GM21367 (cell line): ENCODE results near the gene LSP1.

Experiments
- ATAC-seq: cut with Tn5 transposase; IDR thresholded peaks from one replicate; pipeline ENCODE4 v1.9.1; 2021; ENCODE audit not compliant: unreplicated experiment

LSP1 gene

DNA sequence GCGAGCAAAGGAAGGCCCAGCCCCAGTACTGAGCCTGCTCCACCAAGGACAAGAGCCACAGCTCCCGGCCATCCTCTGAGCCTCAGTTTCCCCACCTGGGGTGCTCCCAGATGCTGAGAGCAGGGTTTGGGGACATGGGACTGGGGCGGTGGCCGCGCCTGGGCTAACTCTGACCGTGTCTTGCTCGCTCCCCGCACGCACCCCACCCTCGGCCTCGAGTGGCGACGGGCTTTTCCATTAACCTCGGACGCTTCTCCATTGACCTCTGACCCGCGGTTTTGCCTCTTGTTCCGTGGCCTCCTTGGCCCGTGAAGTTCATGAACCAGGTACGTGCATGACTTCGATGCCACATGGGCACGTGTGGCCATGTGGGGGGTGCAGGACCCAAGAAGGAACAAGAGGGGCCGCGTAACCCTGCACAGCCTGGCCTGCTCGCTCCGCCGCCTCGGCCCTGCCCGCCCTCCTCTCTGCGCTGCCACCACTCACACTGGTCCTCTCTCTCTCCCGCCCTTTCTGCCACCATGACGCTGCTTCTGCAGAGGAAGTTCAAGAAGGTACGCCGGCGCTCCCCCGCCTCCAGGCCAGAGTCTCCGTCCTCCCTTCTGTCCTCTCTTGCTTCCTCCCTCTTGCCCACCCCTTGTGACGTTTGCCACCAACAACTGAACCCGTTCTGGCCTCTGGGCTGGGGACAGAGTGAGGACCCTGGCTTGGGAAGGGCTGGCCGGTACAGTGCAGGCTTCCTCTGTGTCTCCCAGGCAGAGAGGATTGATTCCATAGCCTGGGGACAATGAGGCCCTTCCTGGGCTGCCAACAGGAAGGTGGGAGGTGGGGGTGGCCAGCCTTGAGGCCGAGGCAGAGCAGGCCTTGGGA is 73.5 kb downstream of the LSP1 start:
- no peak for ATAC-seq

DNA sequence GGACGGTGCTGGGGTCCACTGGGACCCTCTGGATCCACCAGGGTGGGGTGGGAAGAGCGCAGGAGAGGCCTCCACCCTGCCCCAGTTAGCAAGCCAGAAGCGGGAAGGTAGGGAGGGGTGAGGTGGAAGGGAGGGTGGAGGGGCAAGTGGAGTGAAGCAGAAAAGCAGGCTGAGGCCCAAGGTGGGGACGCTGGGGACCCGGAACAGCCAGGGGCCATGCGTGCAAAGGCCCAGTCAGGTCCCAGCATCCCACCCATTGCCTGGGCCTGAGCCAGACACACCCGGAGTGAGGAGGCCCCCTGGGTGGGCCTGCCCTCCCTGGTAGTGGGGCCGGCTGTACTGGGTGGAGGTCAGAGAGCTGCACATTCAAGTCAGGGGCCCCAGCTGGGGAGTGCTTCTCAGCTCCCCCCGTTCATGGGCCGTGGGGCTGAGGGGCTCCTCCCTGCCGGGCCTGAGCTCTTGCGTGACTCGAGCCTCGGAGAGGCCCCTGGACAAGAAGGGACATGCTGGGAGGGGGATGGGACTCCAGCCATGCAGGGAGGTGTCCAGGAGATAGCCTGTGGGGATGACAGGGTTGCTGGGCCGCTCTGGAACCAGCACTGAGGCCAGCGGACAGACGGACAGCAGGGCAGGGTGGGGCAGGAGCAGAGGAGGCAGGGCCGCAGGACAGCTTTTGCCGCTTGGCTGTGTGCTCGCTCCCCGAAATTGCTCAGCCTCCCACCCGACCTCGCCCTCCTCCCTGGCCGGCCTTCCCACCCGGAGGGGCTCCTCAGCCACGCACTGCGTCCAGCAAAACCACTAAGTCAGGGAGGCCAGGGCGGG is 74.4 kb downstream of the LSP1 start:
- no peak for ATAC-seq

DNA sequence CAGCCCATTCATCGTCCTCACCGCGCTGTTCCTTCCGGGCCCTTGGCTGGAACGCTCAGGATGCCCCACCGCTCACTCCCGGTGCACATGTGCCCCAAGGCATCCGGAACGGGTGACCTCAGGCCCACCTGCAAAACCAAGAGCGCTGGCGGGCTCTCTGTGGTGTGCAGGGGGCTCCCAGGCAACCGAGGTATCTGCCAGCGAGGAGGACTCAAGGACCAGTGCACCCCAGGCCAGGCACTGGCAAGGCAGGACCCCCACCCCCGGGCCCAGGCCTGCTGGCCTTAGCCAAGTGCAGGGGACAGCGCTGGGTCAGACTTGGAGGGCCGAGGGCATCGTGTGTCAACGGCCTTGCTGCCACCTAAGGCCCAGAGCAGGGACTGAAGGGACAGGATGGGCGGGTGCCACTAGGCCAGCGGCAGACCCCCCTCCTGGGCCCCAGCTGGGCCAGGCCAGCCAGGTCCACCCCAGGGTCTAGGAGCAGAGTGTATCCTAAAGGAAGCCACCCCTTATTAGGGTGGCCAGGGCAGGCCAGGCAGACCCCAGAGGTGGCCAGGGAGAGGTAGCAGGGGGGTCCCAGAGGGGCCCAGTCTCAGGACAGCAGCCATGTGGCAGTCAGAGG is 75.1 kb downstream of the LSP1 start:
- ATAC-seq = no peak

DNA sequence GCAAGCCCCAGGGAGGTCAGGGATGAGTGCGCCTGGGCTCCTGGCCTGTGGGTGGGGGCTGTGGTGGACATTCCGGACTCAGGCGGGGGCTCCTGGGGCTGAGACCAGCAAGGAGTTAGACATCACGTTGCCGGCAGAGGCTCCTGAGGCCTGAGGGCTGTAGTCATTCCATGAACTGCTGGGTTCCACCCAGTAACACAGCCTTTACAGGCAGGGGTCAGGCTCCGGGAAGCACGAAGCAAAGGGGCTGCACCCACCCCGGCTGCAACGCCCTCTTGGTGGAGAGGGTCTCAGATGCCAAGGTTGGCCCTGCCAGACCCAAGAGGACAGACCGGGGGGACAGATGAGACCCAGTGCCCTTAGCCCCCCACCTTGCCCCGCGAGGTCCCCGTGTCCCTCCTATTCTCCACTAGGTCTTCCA is 75.6 kb downstream of the LSP1 start:
- ATAC-seq = no peak

DNA sequence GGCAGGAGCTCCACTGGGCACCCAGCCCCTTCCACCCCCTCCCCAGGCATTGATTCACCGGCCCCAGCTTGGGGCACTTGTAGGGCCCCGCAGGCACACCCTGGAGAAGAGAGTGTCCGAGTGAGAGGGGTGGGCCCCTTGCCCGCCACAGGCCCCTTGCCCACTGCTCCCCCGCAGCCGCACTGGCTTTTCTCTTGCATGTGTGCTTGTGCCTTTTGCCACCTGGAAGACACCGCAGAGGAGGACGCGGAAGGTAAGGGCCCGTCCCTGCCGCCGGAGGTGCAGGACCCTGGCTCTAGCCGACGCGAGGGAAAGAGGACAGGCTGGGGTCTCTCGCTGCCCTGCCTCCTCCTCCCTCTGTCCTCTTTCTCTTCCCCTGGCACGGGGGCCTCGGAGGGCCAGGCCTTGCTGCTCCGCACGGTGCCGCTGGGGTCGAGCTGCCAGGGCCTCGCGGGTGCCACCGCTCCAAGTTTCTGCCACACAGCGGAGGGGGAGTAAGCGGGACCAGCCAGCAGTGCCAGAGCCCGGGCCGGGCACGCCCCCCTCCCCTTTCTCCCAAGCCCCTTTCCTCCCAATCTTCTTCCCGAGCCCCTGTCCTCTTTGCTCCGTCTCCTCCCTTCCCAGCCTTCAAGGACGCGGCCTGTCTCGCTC is 76.1 kb downstream of the LSP1 start:
- ATAC-seq = no peak

DNA sequence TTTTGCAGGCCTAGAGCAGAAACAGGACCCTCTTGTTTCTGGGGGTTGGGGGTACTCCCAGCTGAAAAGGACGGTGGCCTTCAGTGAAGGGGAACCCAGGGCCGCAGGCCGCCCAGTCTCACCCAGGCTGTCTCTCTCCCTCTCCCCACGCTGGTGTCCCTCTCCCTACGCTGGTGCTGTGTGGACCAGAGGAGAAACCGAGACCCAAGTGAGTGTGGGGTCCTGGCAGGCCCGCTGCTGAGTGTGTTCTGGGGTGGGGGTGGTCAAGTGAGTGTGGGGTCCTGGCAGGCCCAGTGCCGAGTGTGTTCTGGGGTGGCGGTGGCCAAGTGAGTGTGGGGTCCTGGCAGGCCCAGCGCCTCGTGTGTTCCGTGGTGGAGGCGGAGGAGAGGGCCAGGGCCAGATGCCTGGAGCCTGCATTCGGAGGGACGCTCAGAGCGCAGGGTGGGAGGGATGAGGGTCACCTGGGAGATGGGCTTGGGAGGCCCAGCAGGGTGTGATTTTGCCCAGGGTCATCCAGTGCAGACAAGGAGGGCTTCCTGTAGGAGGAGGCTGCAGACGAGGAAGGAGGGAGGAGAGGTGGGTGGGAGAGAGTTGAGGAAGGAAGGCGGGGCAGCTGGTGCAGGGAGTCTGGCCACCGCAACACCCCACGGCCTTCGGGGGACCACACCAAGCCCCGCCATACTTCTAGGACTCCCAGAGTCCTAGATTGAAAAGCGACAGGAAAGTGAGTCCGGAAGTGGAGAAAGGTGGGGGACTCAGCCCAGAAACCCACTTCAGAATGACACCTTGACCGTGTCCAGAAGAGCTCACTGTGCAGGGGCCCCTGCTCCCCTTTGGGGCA is 77.0 kb downstream of the LSP1 start:
- no peak for ATAC-seq

DNA sequence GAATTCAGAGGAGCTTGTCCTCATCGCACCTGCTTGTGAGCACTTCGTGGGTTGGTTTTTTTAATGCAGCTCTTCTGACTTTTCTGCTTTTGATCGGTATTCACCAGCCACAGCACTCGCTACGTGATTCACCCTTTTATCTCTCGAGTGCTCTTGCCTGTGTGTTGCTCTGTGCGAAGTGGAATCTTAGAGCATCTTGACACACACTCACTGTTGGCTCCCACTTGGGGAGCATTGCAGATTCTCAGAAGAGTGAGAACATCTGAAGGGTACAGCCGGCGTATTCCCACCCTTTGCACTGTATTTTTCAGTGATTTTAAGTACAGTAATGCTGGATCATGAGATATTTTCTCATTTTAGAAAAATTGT is 77.6 kb downstream of the LSP1 start:
- ATAC-seq = no peak

DNA sequence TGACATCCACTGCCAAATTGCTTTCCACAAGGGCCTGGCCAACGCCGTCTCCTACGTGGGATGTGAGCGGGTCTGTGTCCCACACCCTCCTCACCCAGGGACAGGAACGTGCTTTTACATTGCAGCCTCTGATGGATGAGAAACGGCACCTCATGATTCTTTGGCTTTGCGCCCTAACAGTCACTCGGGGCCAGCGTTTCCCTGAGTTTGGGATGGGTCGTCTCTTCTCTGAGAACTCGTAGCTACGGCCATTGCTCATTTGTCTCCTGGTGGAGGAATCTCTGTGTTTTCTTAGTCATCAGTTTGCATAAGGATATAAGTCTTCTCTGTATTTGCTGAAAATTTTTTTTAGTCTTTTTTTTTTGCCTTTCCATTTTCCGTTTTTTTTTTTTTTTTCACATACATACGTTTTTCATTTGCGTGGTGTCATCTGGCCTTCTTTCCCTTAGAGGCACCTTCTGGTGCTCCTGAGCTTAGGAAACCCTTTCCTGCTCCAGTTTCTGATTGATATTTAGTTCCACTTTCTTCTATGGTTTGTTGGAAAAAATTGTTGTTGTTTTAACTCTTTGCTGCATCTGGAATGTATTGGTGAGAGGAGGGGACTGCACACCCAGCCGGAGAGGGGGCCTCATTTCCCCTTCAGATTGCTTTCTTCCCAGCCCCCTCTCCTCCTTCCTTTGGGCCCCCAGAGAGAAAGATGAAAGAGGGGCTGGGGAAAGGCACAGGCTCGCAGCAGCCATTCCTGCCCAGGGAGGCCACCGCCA is 78.6 kb downstream of the LSP1 start:
- no peak for ATAC-seq

DNA sequence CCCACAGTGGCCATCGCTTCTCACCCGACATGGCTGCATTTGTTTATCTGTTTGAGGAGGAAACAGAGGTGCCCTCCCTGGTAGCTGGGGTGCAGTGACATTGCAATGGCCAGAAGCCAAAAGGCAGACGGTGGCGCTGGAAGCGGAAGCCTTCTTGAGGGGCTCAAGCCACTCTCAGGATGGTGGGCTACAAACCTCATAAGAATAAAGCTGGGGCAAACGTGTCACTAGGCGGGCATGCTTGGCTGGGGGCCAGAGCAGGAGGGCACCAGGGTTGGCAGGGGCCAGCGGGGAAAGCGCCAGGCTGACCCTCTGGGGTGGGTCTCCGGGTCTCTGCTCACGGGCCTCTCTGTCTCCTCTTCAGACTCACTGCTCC is 79.2 kb downstream of the LSP1 start:
- no peak for ATAC-seq

DNA sequence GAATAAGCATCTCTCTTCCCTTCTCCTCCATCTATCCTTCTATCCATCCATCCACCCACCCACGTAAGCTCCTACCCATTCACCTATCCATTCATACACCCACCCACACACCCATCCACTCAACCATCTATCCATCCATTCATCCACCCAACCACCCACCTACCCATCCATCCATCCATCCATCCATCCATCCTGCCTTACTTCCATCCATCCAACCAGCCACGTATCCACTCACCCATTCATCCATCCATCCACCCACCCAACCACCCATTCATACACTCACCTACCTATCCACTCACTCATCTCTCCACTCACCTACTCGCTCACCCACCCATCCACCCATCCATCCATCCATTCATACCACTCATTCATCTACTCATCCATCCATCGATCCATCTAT is 79.8 kb downstream of the LSP1 start:
- ATAC-seq = no peak

DNA sequence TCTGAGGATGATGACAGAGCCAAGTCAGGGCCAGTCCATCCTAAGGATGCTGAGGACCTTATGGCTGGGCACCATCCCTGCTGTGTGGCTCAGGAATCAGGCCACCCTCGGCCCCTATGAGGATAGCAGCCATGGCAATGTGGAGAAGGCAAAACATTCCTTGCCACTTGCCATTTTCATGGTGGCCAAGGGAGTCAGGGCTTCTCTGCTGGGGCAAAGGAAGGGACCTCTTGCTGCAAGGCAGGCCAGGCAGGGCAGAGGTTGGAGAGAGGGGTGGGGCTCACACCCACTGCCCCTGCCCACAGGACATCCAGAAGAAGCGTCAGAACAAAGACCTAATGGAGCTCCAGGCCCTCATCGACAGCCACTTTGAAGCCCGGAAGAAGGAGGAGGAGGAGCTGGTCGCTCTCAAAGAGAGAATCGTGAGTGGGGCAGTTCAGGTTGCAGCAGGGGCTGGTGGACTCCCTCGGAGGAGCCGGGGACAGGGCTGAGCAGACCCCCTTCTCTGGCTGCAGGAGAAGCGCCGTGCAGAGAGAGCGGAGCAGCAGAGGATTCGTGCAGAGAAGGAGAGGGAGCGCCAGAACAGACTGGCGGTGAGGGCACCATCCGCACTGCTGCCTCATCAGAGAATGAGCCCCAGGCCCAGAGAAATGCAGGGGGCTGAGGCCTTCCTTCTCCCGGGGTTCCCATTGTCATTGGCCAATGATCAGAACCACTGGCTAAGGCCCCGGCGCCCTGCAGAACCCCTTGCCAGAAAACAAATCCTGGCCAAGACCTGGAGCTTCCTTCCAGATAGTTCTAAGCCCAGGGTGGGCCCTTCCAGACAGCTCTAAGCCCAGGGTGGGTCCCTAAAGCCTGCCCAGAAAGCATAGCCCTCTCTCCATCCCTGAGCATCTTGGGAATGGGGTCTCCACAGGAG is 80.8 kb downstream of the LSP1 start:
- ATAC-seq = no peak

DNA sequence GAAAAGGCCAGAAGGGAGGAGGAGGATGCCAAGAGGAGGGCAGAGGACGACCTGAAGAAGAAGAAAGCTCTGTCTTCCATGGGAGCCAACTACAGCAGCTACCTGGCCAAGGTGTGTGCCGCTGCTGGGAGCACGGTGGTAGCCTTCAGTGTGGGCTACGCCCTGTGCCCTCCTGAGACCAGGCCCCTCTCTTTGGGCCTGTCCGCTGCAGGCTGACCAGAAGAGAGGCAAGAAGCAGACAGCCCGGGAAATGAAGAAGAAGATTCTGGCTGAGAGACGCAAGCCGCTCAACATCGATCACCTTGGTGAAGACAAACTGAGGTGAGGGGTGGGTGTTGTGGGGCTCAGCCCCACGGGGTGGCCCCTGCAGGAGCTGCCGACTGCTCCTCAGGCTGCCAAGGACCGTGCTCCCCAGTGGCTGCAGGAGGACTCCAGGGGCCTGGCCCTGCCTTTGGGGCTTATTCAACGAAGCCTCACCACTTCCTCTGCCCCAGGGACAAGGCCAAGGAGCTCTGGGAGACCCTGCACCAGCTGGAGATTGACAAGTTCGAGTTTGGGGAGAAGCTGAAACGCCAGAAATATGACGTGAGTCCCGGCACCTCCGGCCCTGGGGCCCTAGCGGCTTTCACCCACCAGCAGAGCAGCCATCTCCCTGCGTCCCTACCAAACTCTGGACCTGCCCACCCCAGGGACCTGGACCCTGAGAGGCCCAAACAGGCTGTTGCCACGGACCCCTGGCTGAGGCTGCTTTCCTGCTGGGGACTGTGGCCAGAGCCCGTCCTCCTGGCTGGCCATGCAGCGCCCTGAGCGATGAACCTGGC is 81.7 kb downstream of the LSP1 start:
- no peak for ATAC-seq

DNA sequence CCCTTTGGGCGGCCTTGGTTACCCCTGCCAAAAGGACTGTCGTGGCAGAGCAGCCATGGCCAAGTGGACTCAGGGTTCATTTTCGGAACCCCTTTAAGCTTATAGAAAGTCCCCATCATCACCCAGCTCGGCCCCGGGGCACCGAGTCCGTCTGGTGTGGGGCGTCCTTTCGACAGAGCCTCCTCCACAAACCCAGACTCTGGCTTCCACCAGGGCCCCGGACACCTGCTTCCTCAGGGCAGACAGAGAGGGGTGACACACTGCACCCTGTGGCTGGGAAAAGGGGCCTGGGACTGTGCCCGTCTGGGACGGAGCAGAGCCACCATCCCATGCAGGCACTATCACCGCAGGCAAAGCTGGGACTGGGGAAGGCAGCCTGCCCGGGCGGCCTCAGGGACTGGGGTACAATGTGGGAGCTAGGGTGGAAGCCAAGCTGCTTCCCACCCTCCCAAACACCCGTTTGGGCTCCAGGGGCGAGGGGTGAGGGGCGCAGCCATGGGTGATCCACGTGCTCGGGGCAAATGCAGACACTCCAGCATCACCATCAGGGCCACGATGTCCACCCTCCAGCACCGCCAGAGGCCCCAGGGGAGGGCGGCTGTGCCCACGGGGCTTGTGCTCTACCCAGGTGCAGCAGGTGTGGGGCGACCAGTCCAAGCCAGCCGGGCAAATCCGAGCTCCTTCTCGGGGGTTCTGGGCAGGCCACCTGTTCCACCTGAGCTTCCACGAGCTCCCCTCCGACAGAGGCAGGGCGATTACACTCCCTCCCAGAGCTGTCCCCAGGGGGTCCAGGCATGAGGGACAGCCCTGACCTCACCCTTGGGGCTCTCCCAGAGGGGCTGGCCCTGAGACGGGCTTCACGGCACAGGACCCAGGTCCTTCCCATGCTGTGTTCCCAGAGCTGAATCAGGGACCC is 82.5 kb downstream of the LSP1 start:
- ATAC-seq = no peak

DNA sequence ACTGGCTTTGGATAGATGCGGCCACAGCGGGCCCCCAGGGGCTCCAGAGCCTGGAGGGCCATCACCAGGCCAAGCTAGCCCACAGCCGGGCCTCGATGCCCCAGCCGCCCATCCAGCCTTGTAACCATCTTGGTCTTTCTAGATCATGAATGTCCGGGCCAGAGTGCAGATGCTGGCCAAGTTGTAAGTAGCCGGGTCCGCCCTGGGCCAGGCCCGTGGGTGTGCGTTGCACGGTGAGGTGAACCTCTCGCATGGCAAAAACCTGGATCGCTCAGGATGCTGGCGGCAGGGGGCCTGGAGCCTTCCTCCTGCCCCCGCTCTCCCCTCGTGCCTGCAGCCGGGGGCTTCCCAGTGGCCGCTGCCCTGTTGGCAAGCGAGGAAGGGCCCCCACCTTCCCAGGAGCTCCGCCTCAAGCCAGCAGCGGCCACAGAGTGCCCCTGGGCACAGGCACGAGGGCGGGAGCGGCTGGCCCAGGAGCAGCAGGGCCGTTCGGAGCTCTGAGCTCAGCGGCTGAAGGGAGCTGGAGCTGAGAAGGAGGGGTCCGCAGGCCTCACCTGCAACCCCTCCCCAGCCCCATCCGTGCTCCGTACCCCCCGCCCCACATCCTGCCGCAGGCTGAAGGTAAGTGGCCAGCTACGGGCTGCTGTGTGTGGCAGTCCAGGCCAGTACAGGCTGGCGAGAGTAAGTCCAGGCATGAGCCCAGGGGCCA is 83.3 kb downstream of the LSP1 start:
- ATAC-seq = no peak

DNA sequence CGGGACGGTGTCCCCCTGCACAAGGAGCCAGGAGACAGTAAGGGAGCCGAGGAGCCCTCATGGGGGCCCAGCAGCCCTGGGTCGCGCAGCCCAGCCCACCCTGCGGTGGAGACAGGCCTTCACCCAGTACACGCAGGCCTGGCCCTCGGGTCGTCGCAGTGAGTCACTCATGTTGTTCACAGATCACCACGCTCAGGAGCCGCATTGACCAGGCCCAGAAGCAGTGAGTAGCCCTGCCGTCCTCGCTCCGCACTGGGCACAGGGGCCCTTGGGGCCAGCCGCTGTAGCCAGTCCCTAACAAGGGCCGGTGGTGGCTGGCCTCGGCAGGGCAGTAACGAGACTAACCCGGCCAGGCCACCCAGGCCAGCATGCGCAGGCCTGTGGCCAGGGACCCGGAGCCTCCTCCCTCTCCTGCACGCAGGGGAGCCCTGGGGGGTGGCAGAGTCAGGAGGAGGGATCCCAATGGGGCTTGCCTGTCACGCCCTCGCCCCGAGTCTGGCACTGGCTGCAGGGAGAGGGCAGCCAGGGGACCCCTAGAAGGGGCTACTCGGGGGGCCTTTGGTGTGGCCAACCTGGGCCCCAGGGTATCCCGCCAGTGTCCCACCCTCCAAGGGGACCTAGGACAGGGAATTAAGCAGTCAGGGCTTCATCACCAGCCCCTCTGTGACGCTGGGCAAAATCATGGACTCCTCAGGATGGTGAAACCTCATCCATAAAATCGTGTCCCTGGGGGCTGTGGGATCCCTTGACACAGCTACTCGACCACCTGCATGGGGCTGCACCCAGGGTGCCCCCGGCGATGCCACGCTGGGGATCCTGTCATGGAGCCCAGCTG is 84.1 kb downstream of the LSP1 start:
- ATAC-seq = no peak
